GM13977 (cell line): ENCODE measurements around the gene IFNA14.
A peak's percentile ranks its signal among the peaks of the same experiment; 100 is the strongest.
"Not testable (repeated sequence)": the region's sequence is repeated elsewhere in the genome, so short reads cannot be mapped to it uniquely, and the experiment has no call there.

ENCODE experiments used
- DNase-seq: peaks from one replicate; pipeline ENCODE4 v3.0.0; 2012; ENCODE audit warnings: low spot score
- CTCF ChIP-seq: IDR thresholded peaks from 2 replicates; pipeline ENCODE4 v1.5.1; 2012; ENCODE audit warnings: mild to moderate bottlenecking, control low read depth; ENCODE audit not compliant: insufficient read depth; ENCODE audit errors: extremely low read depth, missing control alignments
- in situ Hi-C: fragments of 300-500 bp; cut with MboI; formaldehyde crosslinking; loops from one replicate; pipeline ENCODE4 v1.12.0; 2022; ENCODE audit warnings: low sequenced_read_pairs, low pct_unique_long_range_greater_than_20kb, mixed read lengths, inconsistent platforms; ENCODE audit not compliant: unreplicated experiment

The IFNA14 gene

GRCh38 chr9:21228122-21228521, 11.7 kb downstream of the IFNA14 start, which contains the start of gene IFNA17:
IFNA17 (minus strand) TSS chr9:21228222; CDS start chr9:21228173, 49 bp downstream.
- no peak for DNase-seq
- in situ Hi-C loops, result loop anchor here (25.0 kb wide), 1 partner anchor 209 kb away; the partner anchor contains the start of gene IFNA1
- no peak for TF ChIP-seq CTCF

- DNase-seq, result not testable (repeated sequence)
- in situ Hi-C loops, result loop anchor here (25.0 kb wide), 1 partner anchor 95 kb away; the partner anchor contains the start of gene IFNA5
These were observed 22.6 kb downstream of the IFNA14 start, which contains the start of gene IFNA16 for GRCh38 chr9:21217211-21217610. IFNA16 (minus strand) TSS chr9:21217311; CDS start chr9:21217305, 6 bp downstream.

- peak; percentile 14 for DNase-seq
- in situ Hi-C loops, result loop anchor here (25.0 kb wide), 1 partner anchor 99 kb away; the partner anchor contains the start of gene IFNA5
- peak; percentile 64 for TF ChIP-seq CTCF
These were observed 26.1 kb downstream of the IFNA14 start for GRCh38 chr9:21213411-21214326.

GRCh38 chr9:21212160-21212559, 27.6 kb downstream of the IFNA14 start:
- in situ Hi-C loops, result loop anchor here (25.0 kb wide), 1 partner anchor 100 kb away; the partner anchor contains the start of gene IFNA5
- not testable (repeated sequence) for DNase-seq

GRCh38 chr9:21210782-21211181, 29.0 kb downstream of the IFNA14 start:
- in situ Hi-C loops, result loop anchor here (25.0 kb wide), 1 partner anchor 102 kb away; the partner anchor contains the start of gene IFNA5
- not testable (repeated sequence) for DNase-seq

GRCh38 chr9:21210311-21210710, 29.5 kb downstream of the IFNA14 start:
- TF ChIP-seq CTCF, result no peak
- in situ Hi-C loops, result loop anchor here (25.0 kb wide), 1 partner anchor 102 kb away; the partner anchor contains the start of gene IFNA5
- DNase-seq, result no peak

GRCh38 chr9:21207043-21207442, 32.8 kb downstream of the IFNA14 start, which contains the start of gene IFNA10:
IFNA10 (minus strand) TSS chr9:21207143; CDS start chr9:21207097, 46 bp downstream.
- in situ Hi-C loops, result loop anchor here (25.0 kb wide), 1 partner anchor 105 kb away; the partner anchor contains the start of gene IFNA5

GRCh38 chr9:21205204-21205603, 34.6 kb downstream of the IFNA14 start:
- no peak for DNase-seq
- in situ Hi-C loops, result loop anchor here (25.0 kb wide), 1 partner anchor 107 kb away; the partner anchor contains the start of gene IFNA5
- no peak for TF ChIP-seq CTCF

More at GRCh38 chr9:21207043-21207442, 32.8 kb downstream of the IFNA14 start, which contains the start of gene IFNA10:
- not testable (repeated sequence) for DNase-seq

GRCh38 chr9:21202105-21202504, 37.7 kb downstream of the IFNA14 start, which contains the start of gene IFNA7:
IFNA7 (minus strand) TSS chr9:21202205; CDS start chr9:21202165, 40 bp downstream.
- in situ Hi-C loops, result loop anchor here (25.0 kb wide), 1 partner anchor 110 kb away; the partner anchor contains the start of gene IFNA5
- DNase-seq, result not testable (repeated sequence)
